NCI-H2171 treated with DMSO at 0.1 percent for 48 hours (cell line): ENCODE measurements around the gene HK2.

Experiments used
- DNase-seq: peaks from one replicate; lab custom pipeline; 2025; lab: John Stamatoyannopoulos, UW

Gene HK2

GRCh38 chr2:74857215-74857614 is 23.3 kb downstream of the HK2 start:
- DNase-seq: no peak

GRCh38 chr2:74857725-74858124 is 23.8 kb downstream of the HK2 start:
- DNase-seq: no peak

- DNase-seq: no peak
These were observed 24.4 kb downstream of the HK2 start for GRCh38 chr2:74858281-74858680.

GRCh38 chr2:74860079-74860478 is 26.2 kb downstream of the HK2 start:
- no peak for DNase-seq

- no peak for DNase-seq
These were observed 26.6 kb downstream of the HK2 start for GRCh38 chr2:74860521-74860920.

- DNase-seq: peak; percentile 19
These were observed 27.6 kb downstream of the HK2 start for GRCh38 chr2:74861531-74861930.

- DNase-seq: peak; percentile 82
These were observed 28.4 kb downstream of the HK2 start for GRCh38 chr2:74862020-74862964.

GRCh38 chr2:74863802-74864248 is 29.9 kb downstream of the HK2 start:
- no peak for DNase-seq

GRCh38 chr2:74864728-74865722 is 31.1 kb downstream of the HK2 start:
- no peak for DNase-seq

- no peak for DNase-seq
These were observed 32.1 kb downstream of the HK2 start for GRCh38 chr2:74865770-74866674.

GRCh38 chr2:74867841-74868658 is 34.1 kb downstream of the HK2 start:
- DNase-seq: no peak

- no peak for DNase-seq
These were observed 35.6 kb downstream of the HK2 start for GRCh38 chr2:74869517-74869916.

- peak; percentile 31 for DNase-seq
These were observed 37.0 kb downstream of the HK2 start for GRCh38 chr2:74870951-74871350.

- no peak for DNase-seq
These were observed 37.5 kb downstream of the HK2 start for GRCh38 chr2:74871414-74871813.

- DNase-seq: no peak
These were observed 38.5 kb downstream of the HK2 start for GRCh38 chr2:74872389-74872836.

- DNase-seq: no peak
These were observed 39.2 kb downstream of the HK2 start for GRCh38 chr2:74873012-74873665.

- DNase-seq: no peak
These were observed 40.0 kb downstream of the HK2 start for GRCh38 chr2:74873678-74874640.

GRCh38 chr2:74876081-74876886 is 42.4 kb downstream of the HK2 start:
- peak; percentile 54 for DNase-seq
